Choroid plexus epithelial cell (primary cell): Measurements from ENCODE around the gene LAPTM5.

Experiments
- DNase-seq: peaks from one replicate; pipeline ENCODE4 v3.0.0-alpha.2; 2010; ENCODE audit warnings: low read depth
- H3K4me3 ChIP-seq: 2 replicates; pipeline ENCODE4 v1.5.1; 2011; ENCODE audit warnings: low read depth, mild to moderate bottlenecking, control low read depth, low read length, moderate library complexity
- CTCF ChIP-seq: conservative IDR thresholded peaks from 2 replicates; pipeline ENCODE4 v1.5.1; 2011; ENCODE audit warnings: low read depth, mild to moderate bottlenecking, control low read depth, inconsistent platforms, low read length, moderate library complexity

LAPTM5 gene

GRCh38 chr1:30731806-30732276 lies 25.7 kb downstream of the LAPTM5 start:
- TF ChIP-seq CTCF, result no peak

GRCh38 chr1:30731109-30731805 lies 26.3 kb downstream of the LAPTM5 start:
- no peak for TF ChIP-seq CTCF
- H3K4me3 ChIP-seq, result no peak overlapping the region
- DNase-seq, result no peak

More at GRCh38 chr1:30731806-30732276, 25.7 kb downstream of the LAPTM5 start:
- H3K4me3 ChIP-seq, result no peak overlapping the region
- no peak for DNase-seq

- DNase-seq, result no peak
- TF ChIP-seq CTCF, result no peak
- H3K4me3 ChIP-seq, result no peak overlapping the region
These were observed 27.0 kb downstream of the LAPTM5 start for GRCh38 chr1:30730346-30731108.

GRCh38 chr1:30729901-30730300 lies 27.7 kb downstream of the LAPTM5 start:
- TF ChIP-seq CTCF, result no peak
- DNase-seq, result no peak
- no peak overlapping the region for H3K4me3 ChIP-seq

- TF ChIP-seq CTCF, result no peak
- no peak for DNase-seq
- H3K4me3 ChIP-seq, result no peak overlapping the region
These were observed 28.5 kb downstream of the LAPTM5 start for GRCh38 chr1:30728832-30729638.

DNA sequence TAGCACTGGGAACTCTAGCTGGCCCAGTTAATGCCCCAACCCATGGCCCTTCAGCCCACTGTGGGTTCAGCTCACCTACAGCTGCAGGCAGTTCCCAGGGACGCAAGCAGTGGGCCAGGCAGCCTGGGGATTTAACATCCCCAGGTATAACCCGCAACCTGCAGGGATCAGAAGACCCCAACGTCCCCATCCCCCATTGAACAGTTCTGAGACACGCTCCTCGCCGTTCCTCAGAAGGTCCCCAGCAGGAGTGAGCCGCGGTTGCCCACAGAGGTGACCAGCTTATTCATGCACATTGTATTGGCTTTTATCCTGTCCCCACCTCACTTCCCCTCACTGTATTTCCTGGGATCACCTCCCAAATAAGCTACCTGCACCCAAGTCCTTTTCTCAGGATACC lies 29.2 kb downstream of the LAPTM5 start:
- no peak for TF ChIP-seq CTCF

More for the DNA sequence above, 29.2 kb downstream of the LAPTM5 start:
- DNase-seq, result no peak
- H3K4me3 ChIP-seq, result no peak overlapping the region
